SK-N-SH (cell line): Measurements from ENCODE around the gene MAPKAPK5.

Source experiments
- FOXM1 ChIP-seq: IDR thresholded peaks from 2 replicates; pipeline ENCODE4 v1.4.0; 2012; ENCODE audit warnings: low read depth, mild to moderate bottlenecking
- GABPA ChIP-seq: IDR thresholded peaks from 2 replicates; pipeline ENCODE4 v1.4.0; 2012; ENCODE audit warnings: low read depth, mild to moderate bottlenecking
- NFIC ChIP-seq: IDR thresholded peaks from 2 replicates; pipeline ENCODE4 v1.4.0; 2012; ENCODE audit warnings: borderline replicate concordance
- POLR2AphosphoS5 ChIP-seq: IDR thresholded peaks from 2 replicates; pipeline ENCODE4 v1.6.1; 2012; ENCODE audit warnings: low read depth, low read length
- TF ChIP-seq, protein P1 (sequence below): fragments of 200-600 bp; sonication (generic); IDR thresholded peaks from 2 replicates; pipeline ENCODE4 v1.6.1; 2017; ENCODE audit warnings: antibody characterized with exemption, mild to moderate bottlenecking, moderate library complexity
- TF ChIP-seq, protein P2 (sequence below): fragments of 150-350 bp; IDR thresholded peaks from 2 replicates; pipeline ENCODE4 v1.6.1; 2017; ENCODE audit warnings: antibody characterized with exemption, low read length, low read depth, borderline replicate concordance
- TF ChIP-seq, protein P3 (sequence below): IDR thresholded peaks from 2 replicates; pipeline ENCODE4 v1.4.0; 2012; ENCODE audit warnings: low read depth, borderline replicate concordance

- TF ChIP-seq FOXM1 = no peak
- TF ChIP-seq, protein P1, sequence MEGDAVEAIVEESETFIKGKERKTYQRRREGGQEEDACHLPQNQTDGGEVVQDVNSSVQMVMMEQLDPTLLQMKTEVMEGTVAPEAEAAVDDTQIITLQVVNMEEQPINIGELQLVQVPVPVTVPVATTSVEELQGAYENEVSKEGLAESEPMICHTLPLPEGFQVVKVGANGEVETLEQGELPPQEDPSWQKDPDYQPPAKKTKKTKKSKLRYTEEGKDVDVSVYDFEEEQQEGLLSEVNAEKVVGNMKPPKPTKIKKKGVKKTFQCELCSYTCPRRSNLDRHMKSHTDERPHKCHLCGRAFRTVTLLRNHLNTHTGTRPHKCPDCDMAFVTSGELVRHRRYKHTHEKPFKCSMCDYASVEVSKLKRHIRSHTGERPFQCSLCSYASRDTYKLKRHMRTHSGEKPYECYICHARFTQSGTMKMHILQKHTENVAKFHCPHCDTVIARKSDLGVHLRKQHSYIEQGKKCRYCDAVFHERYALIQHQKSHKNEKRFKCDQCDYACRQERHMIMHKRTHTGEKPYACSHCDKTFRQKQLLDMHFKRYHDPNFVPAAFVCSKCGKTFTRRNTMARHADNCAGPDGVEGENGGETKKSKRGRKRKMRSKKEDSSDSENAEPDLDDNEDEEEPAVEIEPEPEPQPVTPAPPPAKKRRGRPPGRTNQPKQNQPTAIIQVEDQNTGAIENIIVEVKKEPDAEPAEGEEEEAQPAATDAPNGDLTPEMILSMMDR = no peak
- no peak for TF ChIP-seq NFIC
- TF ChIP-seq POLR2AphosphoS5 = no peak
- TF ChIP-seq, protein P2, sequence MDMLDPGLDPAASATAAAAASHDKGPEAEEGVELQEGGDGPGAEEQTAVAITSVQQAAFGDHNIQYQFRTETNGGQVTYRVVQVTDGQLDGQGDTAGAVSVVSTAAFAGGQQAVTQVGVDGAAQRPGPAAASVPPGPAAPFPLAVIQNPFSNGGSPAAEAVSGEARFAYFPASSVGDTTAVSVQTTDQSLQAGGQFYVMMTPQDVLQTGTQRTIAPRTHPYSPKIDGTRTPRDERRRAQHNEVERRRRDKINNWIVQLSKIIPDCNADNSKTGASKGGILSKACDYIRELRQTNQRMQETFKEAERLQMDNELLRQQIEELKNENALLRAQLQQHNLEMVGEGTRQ = no peak
- no peak for TF ChIP-seq GABPA
- TF ChIP-seq, protein P3, sequence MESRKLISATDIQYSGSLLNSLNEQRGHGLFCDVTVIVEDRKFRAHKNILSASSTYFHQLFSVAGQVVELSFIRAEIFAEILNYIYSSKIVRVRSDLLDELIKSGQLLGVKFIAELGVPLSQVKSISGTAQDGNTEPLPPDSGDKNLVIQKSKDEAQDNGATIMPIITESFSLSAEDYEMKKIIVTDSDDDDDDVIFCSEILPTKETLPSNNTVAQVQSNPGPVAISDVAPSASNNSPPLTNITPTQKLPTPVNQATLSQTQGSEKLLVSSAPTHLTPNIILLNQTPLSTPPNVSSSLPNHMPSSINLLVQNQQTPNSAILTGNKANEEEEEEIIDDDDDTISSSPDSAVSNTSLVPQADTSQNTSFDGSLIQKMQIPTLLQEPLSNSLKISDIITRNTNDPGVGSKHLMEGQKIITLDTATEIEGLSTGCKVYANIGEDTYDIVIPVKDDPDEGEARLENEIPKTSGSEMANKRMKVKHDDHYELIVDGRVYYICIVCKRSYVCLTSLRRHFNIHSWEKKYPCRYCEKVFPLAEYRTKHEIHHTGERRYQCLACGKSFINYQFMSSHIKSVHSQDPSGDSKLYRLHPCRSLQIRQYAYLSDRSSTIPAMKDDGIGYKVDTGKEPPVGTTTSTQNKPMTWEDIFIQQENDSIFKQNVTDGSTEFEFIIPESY = no peak
Observed at GRCh38 chr12:111868676-111869588, 26.9 kb downstream of the MAPKAPK5 start.
